Stimulated activated CD4-positive, alpha-beta T cell treated with anti-CD3 and anti-CD28 coated beads, Interleukin-4, amount 100 ng/mL, for 1 hour (primary cell): ENCODE results near the gene JPH2.

Experiments used
- DNase-seq: peaks from one replicate; pipeline ENCODE4 v3.0.0-alpha.2; 2020

JPH2 gene

GRCh38 chr20:44120676-44121425 is 66.1 kb downstream of the JPH2 start:
- DNase-seq, result no peak

GRCh38 chr20:44118185-44119033 is 68.6 kb downstream of the JPH2 start:
- DNase-seq, result no peak

GRCh38 chr20:44117296-44118184 is 69.4 kb downstream of the JPH2 start:
- DNase-seq, result no peak

DNA sequence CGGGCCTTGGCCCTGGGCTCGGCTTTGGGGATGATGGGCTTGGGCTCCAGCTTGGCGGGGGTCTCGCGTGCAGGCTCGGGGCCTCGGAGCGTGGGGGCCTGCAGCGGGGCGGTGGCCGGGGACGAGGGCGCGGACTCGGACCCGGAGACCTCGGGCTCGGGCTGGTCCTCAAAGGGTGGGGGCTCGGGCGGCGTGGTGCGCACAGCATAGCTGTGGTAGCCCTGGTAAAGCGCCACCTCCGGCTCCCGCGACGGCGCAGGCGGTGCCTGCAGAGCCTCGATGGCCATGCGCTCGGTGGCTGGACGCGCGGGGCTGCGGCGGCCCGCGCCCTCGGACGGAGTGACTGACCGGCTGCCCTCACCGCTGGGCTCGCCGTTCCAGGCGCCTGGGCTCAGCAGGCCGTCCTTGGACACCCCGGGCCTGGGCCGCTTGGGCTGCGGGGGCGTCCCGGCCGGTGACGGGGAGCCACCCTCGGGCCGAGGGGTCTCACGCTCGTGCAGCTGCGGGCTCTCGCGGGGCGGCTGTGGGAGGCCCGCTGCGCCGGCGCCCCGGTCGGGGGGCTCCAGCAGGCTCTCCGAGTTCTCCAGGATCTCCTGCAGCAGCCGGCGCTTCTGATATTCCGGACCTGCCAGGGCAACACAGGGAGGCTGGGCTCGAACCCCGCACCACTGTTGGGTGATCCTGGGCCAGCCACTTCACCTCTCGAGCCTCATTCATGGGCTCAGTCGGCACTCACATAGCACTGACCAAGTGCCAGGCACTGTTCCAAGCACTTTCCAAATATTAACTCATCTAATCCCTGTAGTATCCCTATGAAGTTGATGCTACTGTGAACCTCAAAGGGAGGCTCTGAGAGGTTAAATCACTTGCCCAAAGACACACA is 71.0 kb downstream of the JPH2 start:
- DNase-seq, result no peak

- no peak for DNase-seq
Observed at GRCh38 chr20:44115181-44115580, 71.8 kb downstream of the JPH2 start.

- DNase-seq, result no peak
Observed at GRCh38 chr20:44113618-44114376, 73.2 kb downstream of the JPH2 start.

DNA sequence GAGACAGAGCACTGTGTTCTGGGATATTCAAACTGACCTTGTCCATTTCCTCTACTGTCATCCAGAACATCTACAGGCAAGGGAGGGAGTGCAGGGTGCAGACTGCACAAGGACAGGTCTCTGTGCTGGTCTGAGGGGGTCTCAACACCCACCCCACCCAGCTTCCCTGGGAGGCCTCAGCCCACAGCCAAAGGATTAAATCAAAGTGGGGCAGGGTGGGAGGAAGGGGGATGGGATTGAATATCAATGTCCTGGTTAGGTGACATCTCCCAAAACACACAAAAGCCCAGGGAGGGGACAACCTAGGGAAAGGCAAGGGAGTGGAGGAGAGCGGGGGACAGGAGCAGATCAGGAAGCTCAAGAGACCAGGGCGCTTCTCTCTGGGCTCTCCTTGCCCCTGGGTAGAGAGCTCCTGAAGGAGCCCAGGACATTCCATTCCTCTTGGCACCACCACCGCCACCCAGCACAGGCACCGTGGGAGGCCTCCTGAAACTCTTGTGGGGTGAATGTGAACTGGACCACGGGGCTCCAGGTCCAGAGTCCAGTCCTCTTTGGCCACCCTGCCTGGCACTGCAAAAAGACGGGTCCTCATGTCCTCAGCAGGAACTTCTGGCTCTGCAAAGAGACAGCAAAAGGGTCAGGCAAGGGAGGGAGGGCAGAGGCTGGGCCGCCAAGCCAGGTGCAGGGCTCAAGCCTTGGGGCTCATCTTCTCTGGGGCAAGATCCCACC is 73.9 kb downstream of the JPH2 start:
- DNase-seq, result no peak

- no peak for DNase-seq
Observed at GRCh38 chr20:44112456-44112855, 74.5 kb downstream of the JPH2 start.

DNA sequence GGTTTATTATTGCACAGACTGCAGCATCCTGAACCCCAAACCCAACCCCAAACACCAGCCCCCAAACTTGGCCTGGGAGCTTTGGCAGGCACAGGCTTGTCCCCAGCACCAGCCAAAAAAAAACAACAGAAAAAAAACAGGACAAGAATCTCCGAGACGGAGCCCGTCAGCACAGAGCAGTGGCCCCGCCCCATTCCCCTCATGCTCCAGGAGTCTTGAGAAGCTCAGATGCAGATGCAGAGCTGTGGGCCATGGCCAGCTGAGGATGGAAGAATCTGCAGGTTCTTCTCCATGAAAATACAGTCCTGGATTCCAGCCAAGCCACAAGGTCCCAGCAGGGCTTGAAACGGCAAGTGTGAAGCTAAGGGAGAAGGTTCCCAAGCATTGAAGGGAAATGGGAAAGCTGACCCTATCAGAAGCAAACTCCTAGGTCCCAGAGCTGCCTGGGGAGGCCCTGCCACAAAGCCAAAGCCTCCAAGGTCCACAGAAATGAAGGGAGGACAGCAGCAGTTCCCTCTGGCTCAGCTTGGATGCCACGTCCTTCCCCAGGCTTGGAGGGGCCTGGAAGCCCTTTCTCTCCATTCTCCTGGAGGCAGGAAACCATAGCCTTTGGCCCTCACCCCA is 75.2 kb downstream of the JPH2 start:
- no peak for DNase-seq

GRCh38 chr20:44110816-44111568 is 76.0 kb downstream of the JPH2 start:
- DNase-seq, result no peak

DNA sequence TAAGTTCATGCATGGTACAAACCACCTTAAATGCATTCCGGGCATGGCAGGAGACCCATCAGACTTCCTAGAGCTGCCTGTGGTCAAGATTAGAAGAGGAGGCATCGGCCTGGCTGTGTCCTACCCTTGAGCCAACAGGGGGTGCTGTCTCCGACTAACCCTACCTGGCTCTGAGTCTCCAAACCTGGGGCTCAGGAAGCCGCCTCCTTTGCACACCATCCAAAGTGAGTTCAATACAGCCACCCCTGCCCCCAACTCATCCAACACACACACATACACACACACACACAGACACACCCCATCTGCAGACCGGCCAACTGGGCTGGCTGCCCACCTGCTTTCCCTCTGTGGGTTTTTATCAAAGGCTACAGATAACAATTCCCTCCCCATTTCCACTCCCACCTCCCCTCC is 77.0 kb downstream of the JPH2 start:
- no peak for DNase-seq

- no peak for DNase-seq
Observed at GRCh38 chr20:44106615-44107014, 80.4 kb downstream of the JPH2 start.

DNA sequence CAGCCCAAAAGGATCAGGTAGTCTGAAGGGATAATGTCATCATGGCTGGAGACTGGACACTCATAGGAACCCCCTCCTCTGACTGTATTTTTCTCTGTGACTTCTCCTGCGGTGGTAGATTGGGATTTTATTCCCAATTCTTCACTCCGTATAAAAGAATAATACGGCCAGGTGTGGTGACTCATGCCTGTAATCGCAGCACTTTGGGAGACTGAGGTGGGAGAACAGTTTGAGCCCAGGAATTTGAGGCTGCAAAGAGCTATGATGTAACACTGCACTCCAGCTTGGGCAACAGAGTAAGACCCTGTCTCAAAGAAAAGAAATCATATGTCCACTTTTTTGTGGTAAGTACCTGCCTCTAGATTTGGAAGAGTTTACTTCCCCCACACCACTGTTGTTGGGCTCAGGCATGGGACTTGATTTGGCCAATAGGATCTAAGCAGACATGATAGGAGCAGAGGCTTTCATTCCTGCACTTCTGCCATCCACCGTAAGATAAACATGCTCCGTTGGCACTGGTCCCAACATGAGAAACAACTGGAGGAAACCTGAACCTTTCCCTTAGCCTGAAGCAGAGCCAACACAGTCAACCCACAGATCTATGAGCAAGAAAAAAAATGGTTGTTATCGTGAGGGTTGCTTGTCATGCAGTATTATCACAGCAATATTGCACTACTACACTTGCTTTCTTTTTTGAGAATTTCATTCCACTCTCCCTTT is 82.0 kb downstream of the JPH2 start:
- no peak for DNase-seq

DNA sequence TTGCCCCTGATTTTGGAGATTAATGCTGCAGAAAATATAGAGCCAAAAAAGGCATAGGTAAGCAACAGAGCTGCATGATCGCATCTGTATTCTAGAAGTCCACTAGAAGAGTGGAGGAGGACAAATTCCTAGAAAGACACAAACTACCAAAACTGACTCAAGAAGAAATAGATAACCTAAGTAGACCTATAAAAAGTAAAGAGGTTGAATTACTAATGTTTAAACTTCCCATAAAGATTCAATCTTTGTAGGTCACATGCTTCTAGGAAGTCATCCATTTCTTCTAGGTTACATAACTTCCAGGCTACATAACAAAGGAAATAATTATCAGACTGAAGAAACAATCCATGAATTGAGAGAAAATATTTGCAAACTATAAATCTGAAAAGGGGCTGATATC is 84.4 kb downstream of the JPH2 start:
- DNase-seq, result no peak

DNA sequence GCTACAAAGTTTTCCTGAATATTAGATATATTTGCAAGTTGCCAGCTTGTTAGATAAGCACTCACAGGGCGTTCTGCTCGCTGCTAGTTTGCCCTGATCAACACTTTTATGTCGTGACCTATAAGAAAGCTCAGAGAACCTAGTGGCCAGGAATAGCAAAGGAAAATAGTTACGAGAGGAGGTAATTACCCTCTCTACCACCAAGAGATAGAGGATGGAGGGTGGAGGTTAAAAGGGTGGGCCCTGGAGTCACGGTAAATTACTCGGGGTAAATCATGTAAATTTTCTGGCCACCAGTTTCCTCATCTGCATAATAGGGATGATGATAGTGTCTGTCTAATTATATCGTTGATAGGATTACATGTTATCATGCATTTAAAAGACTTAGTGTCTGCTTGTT is 87.2 kb downstream of the JPH2 start:
- DNase-seq, result no peak

GRCh38 chr20:44098657-44099056 is 88.3 kb downstream of the JPH2 start:
- no peak for DNase-seq

DNA sequence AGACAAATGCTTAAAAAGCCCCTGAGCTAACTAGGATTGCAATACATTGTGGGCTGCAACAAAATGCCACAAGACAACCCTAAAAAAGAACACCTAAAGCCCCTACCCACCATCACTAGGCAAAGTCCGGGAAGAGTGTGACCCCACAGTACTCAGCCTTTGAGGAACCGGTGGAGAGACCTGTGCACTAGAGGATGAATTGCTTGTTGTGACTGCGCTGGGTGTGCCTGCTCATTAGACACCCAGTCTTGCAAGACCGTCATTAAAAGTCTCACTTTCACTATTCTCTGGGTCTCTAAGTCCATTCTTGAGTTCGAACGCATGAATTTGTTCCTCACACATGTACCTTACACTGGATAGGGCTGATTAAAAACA is 88.7 kb downstream of the JPH2 start:
- no peak for DNase-seq

DNA sequence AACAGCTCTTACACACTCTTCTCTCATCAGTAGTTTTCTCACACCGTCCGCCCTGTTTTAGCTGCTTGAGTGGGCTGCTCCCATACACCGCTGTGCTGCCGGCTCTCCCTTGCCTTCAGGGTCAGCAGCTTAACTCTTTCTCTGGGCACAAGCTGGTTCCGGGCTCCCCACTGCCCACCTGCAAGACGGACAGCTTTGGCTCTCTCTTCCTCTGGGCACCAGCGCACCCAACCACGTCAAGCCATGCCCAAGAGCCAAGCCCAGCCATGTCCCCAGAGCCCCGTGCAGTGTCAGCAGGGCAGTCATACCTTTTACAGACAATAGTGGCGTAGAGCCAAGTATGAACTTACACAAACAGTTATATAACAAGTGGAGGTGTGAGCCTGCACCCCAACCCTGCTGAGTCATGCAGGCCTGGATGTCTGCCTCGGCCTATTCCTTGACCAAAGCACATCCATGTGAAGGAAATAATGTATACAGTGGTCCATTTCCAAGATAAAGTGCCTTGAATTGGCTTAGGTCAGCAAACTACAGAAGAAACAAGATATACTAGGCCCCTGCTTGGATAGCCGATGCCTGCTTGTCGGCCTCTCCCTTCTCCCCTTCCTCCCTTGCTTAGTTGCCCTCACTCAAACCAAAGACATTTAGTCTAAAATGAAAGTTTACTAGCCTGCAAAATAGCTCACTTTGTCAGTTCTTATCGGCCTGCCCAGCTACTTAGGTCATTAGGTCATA is 89.3 kb downstream of the JPH2 start:
- no peak for DNase-seq
